ENCODE data around the gene MAST4.

The MAST4 gene

DNA sequence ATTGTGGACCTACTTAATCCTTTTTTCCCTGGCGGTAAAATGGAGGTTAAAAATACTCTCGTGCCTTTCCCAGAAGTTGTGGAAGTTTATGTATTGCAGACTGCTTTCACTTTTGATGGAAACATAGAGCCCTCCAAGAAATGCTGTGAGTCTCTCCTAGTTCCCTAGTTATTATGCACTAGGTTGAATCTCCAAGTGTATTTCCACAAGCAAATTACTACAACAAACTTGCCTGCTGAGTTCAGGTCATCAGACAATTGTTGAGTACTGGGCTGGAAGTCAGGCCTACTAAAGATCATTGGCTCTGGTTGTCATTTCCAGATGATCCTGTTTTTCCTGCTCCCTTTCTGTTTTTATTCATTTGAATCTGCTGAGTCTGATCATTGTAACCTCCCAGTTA lies 496.3 kb downstream of the MAST4 start:
- Histone ChIP-seq H3K36me3 (ENCODE audit: control insufficient read depth, insufficient read depth, low read length) (no peaks in the 10 kb centered on the region), H3K9me3 (ENCODE audit: control insufficient read depth, low read length) (no peaks in the 10 kb centered on the region), H3K27ac (ENCODE audit: insufficient read depth, low read depth, low read length, poor library complexity, severe bottlenecking) (no peak overlapping the region), H3K4me1 (ENCODE audit: control insufficient read depth, insufficient read depth, low read length) (peaks cover 18% of the 10 kb centered on the region), H3K4me3 (ENCODE audit: insufficient read depth, low read depth, low read length) (no peak overlapping the region), H3K27me3 (ENCODE audit: control insufficient read depth, insufficient read depth, low read length, poor library complexity, severe bottlenecking) (no peaks in the 10 kb centered on the region)
- 89 to 100% methylated on average over 1 to 2 of the region's 2 CpGs for WGBS, 2 experiments

DNA sequence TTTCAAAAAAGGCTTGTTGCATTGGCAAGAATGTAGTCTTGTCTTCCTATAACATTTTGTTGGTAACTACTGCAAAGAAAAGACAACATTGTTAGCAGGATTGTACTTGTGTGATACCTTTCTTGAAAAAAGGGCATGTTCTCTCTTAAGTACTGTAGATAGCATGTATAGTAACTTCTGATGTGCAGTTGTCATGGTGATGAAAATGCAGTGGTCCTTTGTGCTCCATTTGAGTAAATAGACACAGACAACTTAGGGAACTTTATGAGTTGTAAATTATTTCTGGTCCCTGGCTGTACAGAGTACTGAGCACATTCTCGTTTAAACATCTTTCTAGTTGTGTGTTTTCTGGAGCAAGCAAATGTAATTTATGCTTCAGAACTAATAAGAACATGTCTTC lies 497.1 kb downstream of the MAST4 start:
- no peak overlapping the region for H3K4me3 ChIP-seq (ENCODE audit: insufficient read depth, low read depth, low read length)
- H3K4me1 ChIP-seq (ENCODE audit: control insufficient read depth, insufficient read depth, low read length) = peaks cover 18% of the 10 kb centered on the region
- no peak overlapping the region for H3K27ac ChIP-seq (ENCODE audit: insufficient read depth, low read depth, low read length, poor library complexity, severe bottlenecking)
- H3K36me3 ChIP-seq (ENCODE audit: control insufficient read depth, insufficient read depth, low read length) = no peaks in the 10 kb centered on the region
- 100% methylated on average over 1 of the region's 1 CpG for WGBS, 2 experiments
- H3K9me3 ChIP-seq (ENCODE audit: control insufficient read depth, low read length) = no peaks in the 10 kb centered on the region
- H3K27me3 ChIP-seq (ENCODE audit: control insufficient read depth, insufficient read depth, low read length, poor library complexity, severe bottlenecking) = no peaks in the 10 kb centered on the region

DNA sequence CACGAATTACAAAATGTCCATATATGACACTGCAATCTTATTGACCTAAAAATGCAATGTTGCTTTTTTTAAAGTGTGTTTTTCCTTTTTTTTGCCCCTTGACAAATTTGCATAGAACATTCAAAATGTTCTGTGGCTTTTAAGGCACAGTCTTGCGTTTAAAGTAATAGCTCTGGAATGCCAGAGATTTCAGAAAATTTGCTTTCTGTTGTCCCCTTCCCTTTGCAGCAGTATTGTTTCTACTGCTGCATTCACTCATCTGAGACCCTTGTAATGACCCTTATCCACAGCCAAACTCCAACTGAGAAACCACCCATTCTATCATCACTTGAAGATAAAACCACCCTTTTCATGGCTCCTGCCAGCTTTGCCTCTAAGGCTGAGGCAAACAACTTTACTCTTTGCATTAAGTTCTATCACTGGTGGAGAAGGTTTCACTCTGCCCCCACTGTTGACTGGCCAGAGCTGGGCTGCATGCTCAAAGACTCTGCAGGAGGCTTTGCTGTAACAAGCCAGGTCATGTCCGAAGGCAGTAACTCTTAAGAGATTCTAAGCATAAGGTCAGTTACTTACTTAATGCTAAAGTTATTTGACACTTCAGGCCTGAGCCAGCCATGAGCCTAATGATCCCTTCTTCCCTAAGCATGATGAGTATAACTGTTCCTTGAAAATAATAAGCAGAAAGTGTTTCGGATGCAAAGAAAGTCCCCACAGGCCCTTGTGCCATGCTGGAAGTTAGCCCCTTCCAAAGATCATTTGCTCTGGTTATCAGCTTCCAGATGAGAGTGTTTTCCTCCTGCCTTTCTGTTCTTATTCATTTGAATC lies 498.5 kb downstream of the MAST4 start:
- H3K4me1 ChIP-seq (ENCODE audit: control insufficient read depth, insufficient read depth, low read length) = peaks cover 12% of the 10 kb centered on the region
- H3K9me3 ChIP-seq (ENCODE audit: control insufficient read depth, low read length) = no peaks in the 10 kb centered on the region
- 57 to 63% methylated on average over 4 of the region's 4 CpGs for WGBS, 2 experiments
- H3K27ac ChIP-seq (ENCODE audit: insufficient read depth, low read depth, low read length, poor library complexity, severe bottlenecking) = peak overlapping the region; percentile 4
- no peaks in the 10 kb centered on the region for H3K27me3 ChIP-seq (ENCODE audit: control insufficient read depth, insufficient read depth, low read length, poor library complexity, severe bottlenecking)
- no peaks in the 10 kb centered on the region for H3K36me3 ChIP-seq (ENCODE audit: control insufficient read depth, insufficient read depth, low read length)
- H3K4me3 ChIP-seq (ENCODE audit: insufficient read depth, low read depth, low read length) = no peak overlapping the region

DNA sequence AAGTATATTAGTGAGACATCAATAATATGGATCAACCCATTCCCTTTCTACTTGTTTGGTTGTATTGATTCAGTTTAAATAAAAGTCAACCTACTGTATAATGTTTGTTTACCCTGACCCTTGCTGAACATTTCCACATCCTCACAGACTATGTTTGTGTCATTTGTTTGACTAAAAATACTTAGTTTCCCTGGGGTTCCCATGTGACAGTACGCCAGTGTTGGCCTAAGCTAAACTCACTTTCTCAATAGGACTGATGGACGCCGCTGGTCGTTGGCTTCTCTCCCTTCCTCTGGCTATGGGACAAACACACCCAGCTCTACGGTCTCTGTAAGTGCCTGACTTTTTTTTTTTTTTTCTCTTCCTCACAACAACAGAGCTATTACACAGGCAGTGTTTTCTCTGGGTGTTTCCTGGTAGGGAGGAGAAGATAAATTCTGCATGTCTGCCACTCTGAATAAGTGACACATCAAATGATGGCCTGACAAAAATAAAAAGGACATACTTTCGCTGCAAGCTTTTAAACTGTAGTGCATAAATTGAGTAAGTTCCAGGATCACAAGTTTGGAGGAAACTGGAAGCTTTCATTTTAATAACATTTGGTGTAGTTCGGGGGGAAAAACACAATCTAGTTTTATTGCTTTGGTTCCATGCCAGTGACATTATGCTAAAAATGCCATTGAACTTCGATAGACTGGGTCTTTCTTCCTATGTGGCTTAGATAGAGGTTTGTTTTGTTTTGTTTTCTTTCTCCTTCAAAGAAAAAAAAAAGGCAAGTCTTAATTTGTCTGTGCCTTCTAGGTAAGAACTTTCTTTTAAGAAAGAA lies 499.4 kb downstream of the MAST4 start:
- peaks cover 12% of the 10 kb centered on the region for H3K4me1 ChIP-seq (ENCODE audit: control insufficient read depth, insufficient read depth, low read length)
- no peaks in the 10 kb centered on the region for H3K9me3 ChIP-seq (ENCODE audit: control insufficient read depth, low read length)
- no peak overlapping the region for H3K27ac ChIP-seq (ENCODE audit: insufficient read depth, low read depth, low read length, poor library complexity, severe bottlenecking)
- H3K36me3 ChIP-seq (ENCODE audit: control insufficient read depth, insufficient read depth, low read length) = no peaks in the 10 kb centered on the region
- H3K27me3 ChIP-seq (ENCODE audit: control insufficient read depth, insufficient read depth, low read length, poor library complexity, severe bottlenecking) = no peaks in the 10 kb centered on the region
- no peak overlapping the region for H3K4me3 ChIP-seq (ENCODE audit: insufficient read depth, low read depth, low read length)
- WGBS, 2 experiments = 82 to 85% methylated on average over 8 of the region's 8 CpGs

DNA sequence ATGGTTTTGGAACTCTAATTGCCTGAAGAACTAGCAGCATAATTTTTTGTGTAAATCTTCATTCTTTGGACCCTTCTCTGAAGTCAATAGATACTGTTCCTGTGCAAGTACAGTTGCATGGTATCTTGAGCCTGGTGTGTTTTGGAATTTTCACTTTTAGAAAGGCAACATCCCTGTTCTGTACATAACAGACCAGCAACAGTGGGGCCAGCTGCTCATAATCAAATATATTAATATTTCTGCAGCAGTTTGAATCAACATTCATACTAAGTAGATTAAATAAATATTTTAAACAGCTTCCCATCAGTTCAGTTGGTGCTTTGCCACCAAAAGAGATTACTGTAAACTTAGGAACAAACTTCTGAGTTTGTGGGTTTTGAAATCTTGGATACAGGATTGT lies 502.5 kb downstream of the MAST4 start:
- H3K4me3 ChIP-seq (ENCODE audit: insufficient read depth, low read depth, low read length) = no peak overlapping the region
- no peaks in the 10 kb centered on the region for H3K27me3 ChIP-seq (ENCODE audit: control insufficient read depth, insufficient read depth, low read length, poor library complexity, severe bottlenecking)
- H3K9me3 ChIP-seq (ENCODE audit: control insufficient read depth, low read length) = no peaks in the 10 kb centered on the region
- H3K27ac ChIP-seq (ENCODE audit: insufficient read depth, low read depth, low read length, poor library complexity, severe bottlenecking) = no peak overlapping the region
- H3K36me3 ChIP-seq (ENCODE audit: control insufficient read depth, insufficient read depth, low read length) = no peaks in the 10 kb centered on the region
- peaks cover 12% of the 10 kb centered on the region for H3K4me1 ChIP-seq (ENCODE audit: control insufficient read depth, insufficient read depth, low read length)

DNA sequence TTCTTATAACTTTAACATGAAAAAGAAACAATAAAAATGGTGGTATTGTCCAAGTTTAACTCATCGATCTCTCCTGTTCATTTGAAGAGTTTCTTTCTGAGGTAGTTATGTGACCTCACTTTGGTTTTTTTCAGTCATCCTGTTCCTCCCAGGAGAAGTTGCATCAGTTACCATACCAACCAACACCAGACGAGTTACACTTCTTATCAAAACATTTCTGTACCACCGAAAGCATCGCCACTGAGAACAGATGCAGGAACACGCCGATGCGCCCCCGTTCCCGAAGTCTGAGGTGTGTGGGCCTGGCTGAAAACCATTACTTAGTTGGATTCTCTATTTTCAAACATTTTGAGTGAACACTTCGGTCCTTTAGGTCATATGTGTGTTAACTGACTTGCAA lies 504.1 kb downstream of the MAST4 start:
- no peaks in the 10 kb centered on the region for H3K27me3 ChIP-seq (ENCODE audit: control insufficient read depth, insufficient read depth, low read length, poor library complexity, severe bottlenecking)
- WGBS, 2 experiments = 92 to 93% methylated on average over 9 to 10 of the region's 10 CpGs
- H3K4me3 ChIP-seq (ENCODE audit: insufficient read depth, low read depth, low read length) = no peak overlapping the region
- H3K27ac ChIP-seq (ENCODE audit: insufficient read depth, low read depth, low read length, poor library complexity, severe bottlenecking) = no peak overlapping the region
- H3K36me3 ChIP-seq (ENCODE audit: control insufficient read depth, insufficient read depth, low read length) = no peaks in the 10 kb centered on the region
- H3K9me3 ChIP-seq (ENCODE audit: control insufficient read depth, low read length) = no peaks in the 10 kb centered on the region
- no peaks in the 10 kb centered on the region for H3K4me1 ChIP-seq (ENCODE audit: control insufficient read depth, insufficient read depth, low read length)

DNA sequence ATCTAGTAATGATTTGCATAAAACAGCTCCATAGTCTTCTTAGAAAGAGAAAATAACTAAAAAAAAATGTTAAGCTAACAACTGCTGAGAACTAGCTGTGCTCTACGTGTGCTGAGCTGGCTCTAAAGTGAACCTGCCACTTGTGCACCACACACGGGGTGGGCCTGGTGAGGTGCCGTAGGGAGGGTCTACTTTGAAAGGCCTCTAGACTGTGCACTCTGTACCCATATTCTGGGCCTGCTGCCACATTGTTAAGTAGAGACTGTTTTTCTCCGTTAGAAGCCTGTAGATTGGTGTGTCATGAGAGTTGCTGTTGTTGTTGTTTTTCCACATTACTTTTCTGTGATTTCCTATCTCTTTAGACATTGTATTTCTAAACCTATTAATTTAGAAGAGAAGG lies 506.5 kb downstream of the MAST4 start:
- H3K27ac ChIP-seq (ENCODE audit: insufficient read depth, low read depth, low read length, poor library complexity, severe bottlenecking) = no peak overlapping the region
- H3K4me3 ChIP-seq (ENCODE audit: insufficient read depth, low read depth, low read length) = no peak overlapping the region
- 91 to 95% methylated on average over 4 of the region's 4 CpGs for WGBS, 2 experiments
- H3K36me3 ChIP-seq (ENCODE audit: control insufficient read depth, insufficient read depth, low read length) = no peaks in the 10 kb centered on the region
- H3K9me3 ChIP-seq (ENCODE audit: control insufficient read depth, low read length) = no peaks in the 10 kb centered on the region
- no peaks in the 10 kb centered on the region for H3K27me3 ChIP-seq (ENCODE audit: control insufficient read depth, insufficient read depth, low read length, poor library complexity, severe bottlenecking)
- H3K4me1 ChIP-seq (ENCODE audit: control insufficient read depth, insufficient read depth, low read length) = peaks cover 4% of the 10 kb centered on the region

DNA sequence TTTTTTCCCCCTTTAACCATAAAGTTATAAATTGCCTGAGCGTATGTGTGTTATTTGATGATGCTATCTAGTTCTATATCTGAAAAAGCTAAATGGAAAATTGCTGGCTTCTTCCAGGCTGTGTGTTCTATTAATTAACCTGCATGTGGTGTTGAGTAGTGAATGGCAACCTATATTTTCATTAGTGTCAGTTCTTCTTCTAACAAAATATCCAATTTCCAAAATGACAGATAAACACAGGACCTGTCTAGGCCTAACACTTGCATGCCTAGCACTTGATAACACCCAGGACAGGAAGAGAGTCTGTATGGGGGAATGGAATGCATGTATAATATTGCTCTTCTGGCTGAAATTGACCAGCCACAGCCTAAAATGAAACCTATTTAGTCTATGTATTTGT lies 508.7 kb downstream of the MAST4 start:
- 88 to 100% methylated on average over 1 of the region's 1 CpG for WGBS, 2 experiments
- no peaks in the 10 kb centered on the region for H3K36me3 ChIP-seq (ENCODE audit: control insufficient read depth, insufficient read depth, low read length)
- H3K4me1 ChIP-seq (ENCODE audit: control insufficient read depth, insufficient read depth, low read length) = peaks cover 4% of the 10 kb centered on the region
- no peaks in the 10 kb centered on the region for H3K9me3 ChIP-seq (ENCODE audit: control insufficient read depth, low read length)
- no peaks in the 10 kb centered on the region for H3K27me3 ChIP-seq (ENCODE audit: control insufficient read depth, insufficient read depth, low read length, poor library complexity, severe bottlenecking)
- no peak overlapping the region for H3K4me3 ChIP-seq (ENCODE audit: insufficient read depth, low read depth, low read length)
- no peak overlapping the region for H3K27ac ChIP-seq (ENCODE audit: insufficient read depth, low read depth, low read length, poor library complexity, severe bottlenecking)

DNA sequence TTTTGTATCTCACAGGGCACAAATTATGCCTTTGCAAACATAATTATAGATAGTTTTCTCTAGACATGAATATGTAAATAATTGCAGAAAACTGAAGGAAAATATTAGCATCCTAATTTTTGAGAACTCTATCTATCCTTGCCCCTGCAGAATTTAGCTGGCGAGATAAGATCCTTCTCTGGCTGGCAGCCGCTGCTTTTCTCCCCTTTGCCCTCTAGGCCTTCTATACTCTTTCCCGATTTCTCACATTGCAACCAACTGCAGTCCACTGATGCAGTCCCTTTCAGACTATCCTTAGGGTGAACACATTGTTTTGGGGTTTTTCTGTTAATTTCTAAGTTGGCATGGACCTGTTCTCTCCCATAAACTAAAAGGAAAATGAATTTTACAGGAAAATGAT lies 509.1 kb downstream of the MAST4 start:
- peaks cover 4% of the 10 kb centered on the region for H3K4me1 ChIP-seq (ENCODE audit: control insufficient read depth, insufficient read depth, low read length)
- H3K4me3 ChIP-seq (ENCODE audit: insufficient read depth, low read depth, low read length) = no peak overlapping the region
- no peaks in the 10 kb centered on the region for H3K36me3 ChIP-seq (ENCODE audit: control insufficient read depth, insufficient read depth, low read length)
- 95 to 96% methylated on average over 3 of the region's 3 CpGs for WGBS, 2 experiments
- H3K9me3 ChIP-seq (ENCODE audit: control insufficient read depth, low read length) = no peaks in the 10 kb centered on the region
- H3K27ac ChIP-seq (ENCODE audit: insufficient read depth, low read depth, low read length, poor library complexity, severe bottlenecking) = no peak overlapping the region
- no peaks in the 10 kb centered on the region for H3K27me3 ChIP-seq (ENCODE audit: control insufficient read depth, insufficient read depth, low read length, poor library complexity, severe bottlenecking)

DNA sequence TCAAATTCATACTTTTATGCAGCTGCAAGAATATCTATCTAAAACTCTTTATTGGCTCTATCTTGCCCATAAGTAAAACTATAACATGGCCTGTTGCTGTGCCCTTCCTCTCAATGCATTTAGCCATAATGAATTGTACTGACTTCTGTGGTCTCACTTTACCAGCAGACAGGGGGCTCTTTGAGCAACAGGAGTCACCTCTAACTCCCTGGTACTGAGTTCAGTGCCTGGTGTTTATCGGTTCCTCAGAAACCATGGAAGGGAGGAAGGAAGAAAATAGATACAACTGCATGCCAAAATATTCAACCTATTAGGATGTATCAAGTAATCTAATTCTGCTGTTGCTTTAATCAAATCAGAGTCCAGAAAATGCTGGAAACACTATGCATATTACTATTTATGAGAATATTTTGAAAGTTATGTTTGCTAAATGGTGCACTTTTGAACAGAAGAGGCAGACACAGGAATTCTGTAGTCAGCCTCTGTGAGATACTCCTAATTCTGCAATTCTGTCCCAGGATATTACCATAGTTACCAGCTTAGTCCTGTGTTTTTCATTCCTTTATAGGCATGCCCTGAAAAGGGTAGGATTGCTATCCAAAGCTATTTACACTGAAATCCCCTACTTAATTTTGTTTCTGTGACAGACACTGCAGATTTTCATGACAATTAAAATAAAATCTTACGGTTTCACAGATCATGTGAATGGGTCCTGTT lies 510.6 kb downstream of the MAST4 start:
- Histone ChIP-seq H3K9me3 (ENCODE audit: control insufficient read depth, low read length) (no peaks in the 10 kb centered on the region), H3K4me3 (ENCODE audit: insufficient read depth, low read depth, low read length) (no peak overlapping the region), H3K4me1 (ENCODE audit: control insufficient read depth, insufficient read depth, low read length) (peaks cover 4% of the 10 kb centered on the region), H3K36me3 (ENCODE audit: control insufficient read depth, insufficient read depth, low read length) (no peaks in the 10 kb centered on the region), H3K27me3 (ENCODE audit: control insufficient read depth, insufficient read depth, low read length, poor library complexity, severe bottlenecking) (no peaks in the 10 kb centered on the region), H3K27ac (ENCODE audit: insufficient read depth, low read depth, low read length, poor library complexity, severe bottlenecking) (no peak overlapping the region)
- 76 to 100% methylated on average over 1 to 2 of the region's 2 CpGs for WGBS, 2 experiments
